Testis (tissue), 3 donors: ENCODE measurements around the gene SNTG2. TPM values are rescaled to one million over a fixed set of nuclear protein-coding genes. Genes with fewer than 3 reads are reported as not detected.
"Not testable (repeated sequence)": the region's sequence is repeated elsewhere in the genome, so short reads cannot be mapped to it uniquely, and the experiment has no call there.

Experiments
- DNase-seq: peaks from one replicate; pipeline ENCODE4 v3.0.0-alpha.2; 2019
- H3K27ac ChIP-seq, 2 donors: fragments of 200-600 bp; sonication (generic); one replicate each; pipeline ENCODE4 v1.5.1; 2019
- H3K27me3 ChIP-seq: fragments of 200-600 bp; sonication (generic); one replicate; pipeline ENCODE4 v1.5.1; 2019
- H3K36me3 ChIP-seq: fragments of 200-600 bp; sonication (generic); one replicate; pipeline ENCODE4 v1.5.1; 2017; ENCODE audit warnings: low read depth; ENCODE audit errors: missing control alignments
- H3K4me1 ChIP-seq: fragments of 200-600 bp; sonication (generic); one replicate; pipeline ENCODE4 v1.5.1; 2019
- H3K4me3 ChIP-seq, 2 donors: fragments of 200-600 bp; sonication (generic); one replicate each; pipeline ENCODE4 v1.5.1; 2017 to 2019
- H3K9me3 ChIP-seq: fragments of 200-600 bp; sonication (generic); one replicate; pipeline ENCODE4 v1.5.1; 2017
- CTCF ChIP-seq, 3 experiments: fragments of 450-650 bp in 2 of 3; fragments of 200-600 bp in 1 of 3; sonication (generic) in 1 of 3; IDR thresholded peaks; one replicate each; pipeline ENCODE4 v1.5.1; 2016 to 2019; ENCODE audit warnings: antibody characterized with exemption in 3 of 3, mild to moderate bottlenecking in 2 of 3, moderate library complexity in 1 of 3
- POLR2A ChIP-seq: fragments of 450-650 bp; IDR thresholded peaks from one replicate; pipeline ENCODE4 v1.6.1; 2017; ENCODE audit warnings: antibody characterized with exemption, mild to moderate bottlenecking, moderate library complexity
- WGBS, 2 donors: methylation state at CpG; one replicate each; pipeline ENCODE4 v1.1.5; 2018; 5-methylcytosine and 5-hydroxymethylcytosine counted together
- intact Hi-C: fragments of 100-400 bp; cut with DNase I; formaldehyde crosslinking; loops from one replicate; pipeline ENCODE4 v1.15.1; 2023; ENCODE audit warnings: low total_unique reads
- polyA plus RNA-seq: library from polyadenylated mRNA; stranded (reverse); fragments of 350-450 nt; fragmentation: Illumina TruSeq; extraction: RNeasy Lipid Tissue Mini Kit (QIAGEN cat#74804); gene quantifications from one replicate; pipeline ENCODE4 v1.2.3, GENCODE V29; 2014; ENCODE audit warnings: low read depth, low replicate concordance; ENCODE audit not compliant: insufficient read depth
- total RNA-seq, 2 donors: library from RNA; depleted of rRNA; stranded (reverse); fragments of >200 nt; gene quantifications; one replicate each; pipeline ENCODE4 v1.2.3, GENCODE V29; 2016

SNTG2 gene
- total and polyA plus RNA-seq, 3 donors from 2014 or later, result 8.7 to 10.2 (median 9.1) TPM

- intact Hi-C loops, result no loop called here
- H3K4me3 ChIP-seq, result no peak overlapping the region
- no peak for DNase-seq
- H3K27me3 ChIP-seq, result no peaks in the 10 kb centered on the region
- no peak overlapping the region for H3K27ac ChIP-seq
- no peaks in the 10 kb centered on the region for H3K4me1 ChIP-seq
- TF ChIP-seq CTCF (IDR thresholded peaks at IDR 0.05), result no peak
- no peak for TF ChIP-seq POLR2A
- WGBS, 2 donors, result 71 to 90% methylated on average over 2 of the region's 2 CpGs
- H3K36me3 ChIP-seq, result no peaks in the 10 kb centered on the region
- no peaks in the 10 kb centered on the region for H3K9me3 ChIP-seq
Observed at GRCh38 chr2:1406434-1406833, 455.8 kb downstream of the SNTG2 start.

- Histone ChIP-seq H3K36me3 (no peaks in the 10 kb centered on the region), H3K27me3 (no peaks in the 10 kb centered on the region), H3K27ac (no peak overlapping the region), H3K4me3 (no peak overlapping the region), H3K9me3 (no peaks in the 10 kb centered on the region), H3K4me1 (no peaks in the 10 kb centered on the region)
- DNase-seq, result no peak
- no peak for TF ChIP-seq CTCF (IDR thresholded peaks at IDR 0.05)
- TF ChIP-seq POLR2A, result no peak
- WGBS, 2 donors, result 81 to 83% methylated on average over 16 of the region's 16 CpGs
- intact Hi-C loops, result no loop called here
Observed at GRCh38 chr2:1407950-1408675, 457.5 kb downstream of the SNTG2 start.

- WGBS, 2 donors, result 91 to 93% methylated on average over 15 of the region's 15 CpGs
- no peak within 1 kb of the TSS for H3K4me3 ChIP-seq
- H3K36me3 ChIP-seq, result no peaks in the 10 kb centered on the region
- no peak for DNase-seq
- no peaks in the 10 kb centered on the region for H3K4me1 ChIP-seq
- intact Hi-C loops, result no loop called here
- no peak within 1 kb of the TSS for H3K27ac ChIP-seq
- H3K27me3 ChIP-seq, result no peaks in the 10 kb centered on the region
- no peak for TF ChIP-seq CTCF (IDR thresholded peaks at IDR 0.05)
- TF ChIP-seq POLR2A, result no peak
- no peaks in the 10 kb centered on the region for H3K9me3 ChIP-seq
Observed at GRCh38 chr2:1413156-1413710, 462.6 kb downstream of the SNTG2 start, which contains the start of gene TPO. TPO (plus strand) TSS chr2:1413463; CDS start chr2:1414409, 946 bp downstream.

GRCh38 chr2:1414121-1414520 is 463.5 kb downstream of the SNTG2 start:
- WGBS, 2 donors, result 72 to 81% methylated on average over 13 of the region's 13 CpGs
- Histone ChIP-seq H3K36me3 (no peaks in the 10 kb centered on the region), H3K9me3 (no peaks in the 10 kb centered on the region), H3K4me1 (peaks cover 6% of the 10 kb centered on the region), H3K27me3 (no peaks in the 10 kb centered on the region), H3K27ac (no peak overlapping the region), H3K4me3 (no peak overlapping the region)
- intact Hi-C loops, result no loop called here
- TF ChIP-seq POLR2A (no peak), CTCF (IDR thresholded peaks at IDR 0.05) (no peak)
- no peak for DNase-seq

- H3K36me3 ChIP-seq, DNase-seq, H3K27ac ChIP-seq, intact Hi-C loops, H3K4me3 ChIP-seq, H3K9me3 ChIP-seq, H3K27me3 ChIP-seq: not testable (repeated sequence)
- WGBS, 2 donors, result 85 to 86% methylated on average over 7 to 11 of the region's 11 CpGs
- peaks cover 14% of the 10 kb centered on the region for H3K4me1 ChIP-seq
Observed at GRCh38 chr2:1414901-1415300, 464.3 kb downstream of the SNTG2 start.
